8988T (cell line): ENCODE data around the gene POU2AF1.

Source experiments
- DNase-seq: peaks from one replicate; pipeline ENCODE4 v3.0.0; 2011

POU2AF1 gene

GRCh38 chr11:111309215-111309915 is 69.7 kb downstream of the POU2AF1 start:
- no peak for DNase-seq

- no peak for DNase-seq
Observed at GRCh38 chr11:111308140-111308539, 70.9 kb downstream of the POU2AF1 start.

DNA sequence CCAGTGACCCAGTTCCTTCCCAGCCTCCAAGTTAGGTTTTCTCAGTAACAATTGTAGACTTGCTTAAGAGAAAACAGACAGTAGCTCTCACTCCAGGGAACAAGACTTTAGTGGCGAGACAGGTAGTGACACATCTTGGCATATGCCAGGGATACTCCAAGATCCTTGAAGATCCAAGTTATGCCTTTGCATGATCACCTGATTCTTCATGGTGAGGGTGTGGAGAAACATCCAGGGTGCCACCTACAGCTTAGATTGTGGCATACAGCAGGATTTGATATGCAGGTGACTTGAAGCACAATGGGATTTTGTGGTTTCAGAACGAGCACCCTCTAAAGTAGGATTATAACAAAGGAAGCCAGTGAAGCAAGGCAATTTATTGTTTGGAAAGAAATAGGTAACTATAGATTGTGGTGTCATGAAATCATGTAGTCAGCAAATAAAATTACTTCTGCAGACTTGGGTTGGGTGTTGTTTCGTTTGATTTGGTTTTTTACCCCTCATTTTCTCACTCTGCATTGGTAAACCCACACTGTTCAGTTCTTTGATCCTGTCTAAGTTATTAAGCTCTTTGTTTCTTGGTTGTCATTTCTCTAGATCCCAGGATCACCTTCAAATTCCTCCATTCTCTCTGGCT is 71.5 kb downstream of the POU2AF1 start:
- DNase-seq: no peak

- DNase-seq: no peak
Observed at GRCh38 chr11:111306321-111306720, 72.8 kb downstream of the POU2AF1 start.

DNA sequence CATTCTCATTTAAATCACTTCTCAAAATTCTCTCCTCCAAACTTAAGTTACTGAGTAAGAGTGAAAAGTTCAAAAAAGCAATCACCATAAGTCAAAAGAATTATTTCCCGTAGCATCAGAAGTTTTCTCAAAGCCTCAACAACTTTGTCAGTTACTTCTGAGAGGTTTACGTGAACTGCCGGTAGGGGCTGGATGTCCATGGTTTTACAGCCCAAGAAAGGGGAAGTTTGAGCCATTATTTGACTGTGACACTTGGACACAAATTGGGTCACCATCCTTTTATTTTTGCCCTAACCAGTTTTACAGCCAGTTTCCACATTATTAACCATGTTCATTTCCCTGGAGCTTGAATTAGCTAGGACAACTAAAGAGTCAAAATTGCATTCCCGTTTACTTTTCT is 73.2 kb downstream of the POU2AF1 start:
- no peak for DNase-seq

- DNase-seq: no peak
Observed at GRCh38 chr11:111305162-111305802, 73.8 kb downstream of the POU2AF1 start.

DNA sequence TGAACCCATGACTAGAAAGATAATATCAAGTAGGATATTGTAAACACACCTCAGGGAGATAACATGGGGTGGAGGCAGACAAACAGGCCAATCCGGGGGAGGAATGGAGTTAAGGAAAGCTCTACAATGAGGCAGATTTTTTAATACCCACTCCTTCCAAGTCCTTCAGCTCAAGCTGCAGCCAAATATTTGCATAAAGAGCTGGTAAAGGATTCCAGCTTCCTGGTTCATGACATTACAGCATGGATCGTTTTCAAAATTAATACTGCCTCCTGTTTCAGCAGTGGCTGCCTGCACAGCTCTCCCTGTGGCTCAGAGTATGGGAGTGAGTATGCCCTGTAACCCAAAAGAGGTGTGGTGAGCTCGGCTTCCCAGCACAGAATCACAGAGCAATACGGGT is 75.6 kb downstream of the POU2AF1 start:
- no peak for DNase-seq

DNA sequence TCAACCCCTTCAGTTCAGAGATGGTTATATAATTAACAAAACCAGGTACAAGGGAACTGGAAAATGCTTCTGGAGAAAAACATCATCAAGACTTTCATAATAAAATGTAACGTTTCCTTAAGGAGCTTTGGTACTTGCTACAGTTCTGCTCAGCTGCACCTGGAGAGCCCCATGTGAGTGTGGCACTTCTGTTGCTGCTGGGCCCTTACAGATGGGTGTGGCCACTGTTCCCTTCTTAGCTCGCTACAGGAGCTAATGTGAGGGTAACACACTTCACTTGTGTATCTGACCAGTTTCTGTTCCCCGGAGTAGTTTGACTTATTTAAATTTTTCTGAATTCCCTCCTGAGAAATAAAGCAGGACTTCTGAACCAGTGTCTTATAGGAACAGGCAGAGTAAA is 76.8 kb downstream of the POU2AF1 start:
- no peak for DNase-seq
